PC-9 (cell line): ENCODE data around the gene BTG2. TPM values are rescaled to one million over a fixed set of nuclear protein-coding genes. Genes with fewer than 3 reads are reported as not detected.

Experiments
- BruUV-seq: library from RNA; stranded (reverse); fragments of 400-500 nt; replicated peaks from 2 replicates; lab custom pipeline; 2021; lab: Mats Ljungman, UMichigan
- CTCF ChIA-PET: fragments of 300-600 bp; sonication (Branson Sonifier 250); formaldehyde crosslinking; loops from one replicate; lab custom pipeline; 2022; ENCODE audit warnings: antibody characterized with exemption; lab: Charles Lee
- POLR2A ChIA-PET: fragments of 300-600 bp; sonication (Branson Sonifier 250); formaldehyde crosslinking; loops from one replicate; lab custom pipeline; 2022; ENCODE audit warnings: antibody characterized with exemption; ENCODE audit not compliant: unreplicated experiment; lab: Charles Lee
- DNase-seq, 2 experiments: peaks; one replicate each; pipeline versions ENCODE4 v3.0.0 to v3.0.0-alpha.2; 2015 to 2022; ENCODE audit warnings: mixed read lengths in 1 of 2
- H2AFZ ChIP-seq: fragments of 200-600 bp; sonication (generic); 2 replicates; pipeline ENCODE4 v1.8.1; 2017; ENCODE audit warnings: antibody characterized with exemption
- H3F3A ChIP-seq: fragments of 200-600 bp; sonication (generic); 2 replicates; pipeline ENCODE4 v1.8.1; 2017; ENCODE audit warnings: antibody characterized with exemption, mild to moderate bottlenecking, low read depth; ENCODE audit not compliant: insufficient read depth
- H3K27ac ChIP-seq: fragments of 200-600 bp; sonication (generic); 2 replicates; pipeline ENCODE4 v1.6.1; 2016; ENCODE audit warnings: mixed run types
- H3K27me3 ChIP-seq: fragments of 200-600 bp; sonication (generic); 2 replicates; pipeline ENCODE4 v1.6.1; 2016; ENCODE audit warnings: low read depth, mixed run types; ENCODE audit not compliant: insufficient read depth
- H3K36me3 ChIP-seq: fragments of 200-600 bp; sonication (generic); 2 replicates; pipeline ENCODE4 v1.6.1; 2016; ENCODE audit warnings: low read depth, mixed run types
- H3K4me1 ChIP-seq: fragments of 200-600 bp; sonication (generic); replicated peaks from 2 replicates; pipeline ENCODE4 v1.6.1; 2016; ENCODE audit warnings: mixed run types; ENCODE audit not compliant: insufficient read depth
- H3K4me2 ChIP-seq: fragments of 200-600 bp; sonication (generic); 2 replicates; pipeline ENCODE4 v1.6.1; 2017; ENCODE audit warnings: mixed run types
- H3K4me3 ChIP-seq: fragments of 200-600 bp; sonication (generic); 2 replicates; pipeline ENCODE4 v1.6.1; 2016; ENCODE audit warnings: mixed run types
- H3K79me2 ChIP-seq: fragments of 200-600 bp; sonication (generic); 2 replicates; pipeline ENCODE4 v1.6.1; 2017; ENCODE audit warnings: low read depth, mixed run types
- H3K9me2 ChIP-seq: fragments of 200-600 bp; sonication (generic); 2 replicates; pipeline ENCODE4 v1.8.1; 2017; ENCODE audit warnings: mild to moderate bottlenecking; ENCODE audit not compliant: insufficient read depth
- H3K9me3 ChIP-seq: fragments of 200-600 bp; sonication (generic); 2 replicates; pipeline ENCODE4 v1.8.1; 2016; ENCODE audit warnings: low read depth; ENCODE audit not compliant: insufficient read depth
- H4K20me1 ChIP-seq: fragments of 200-600 bp; sonication (generic); 2 replicates; pipeline ENCODE4 v1.8.1; 2017; ENCODE audit not compliant: insufficient read depth
- EZH2 ChIP-seq: fragments of 200-600 bp; sonication (generic); IDR thresholded peaks from 2 replicates; pipeline ENCODE4 v1.8.0; 2017; ENCODE audit warnings: antibody characterized with exemption, low read depth
- intact Hi-C: fragments of 100-400 bp; cut with micrococcal nuclease; formaldehyde crosslinking; loops from one replicate; pipeline ENCODE4 v1.10.0; 2022; ENCODE audit not compliant: unreplicated experiment
- total RNA-seq: library from RNA; stranded (reverse); gene quantifications from 2 replicates; pipeline ENCODE4 v1.2.3, GENCODE V29; 2021
- TF ChIP-seq, protein P1 (sequence below): fragments of 200-600 bp; sonication (generic); conservative IDR thresholded peaks from 2 replicates; pipeline ENCODE4 v1.6.1; 2017; ENCODE audit warnings: mixed run types, antibody characterized with exemption, mild to moderate bottlenecking, moderate library complexity

BTG2 gene
- total RNA-seq, 1 experiment from 2014 or later, result 11.1 TPM

- Histone ChIP-seq H3K27ac (no peak overlapping the region), H3K9me2 (no peaks in the 10 kb centered on the region; the same call in 1 of the 2 replicates), H3K27me3 (peaks cover 10% of the 10 kb centered on the region; the same call in 1 of the 2 replicates), H3K4me3 (no peak overlapping the region), H3K79me2 (no peaks in the 10 kb centered on the region), H3K4me1 (no peaks in the 10 kb centered on the region), H3K4me2 (no peak overlapping the region), H2AFZ (no peak overlapping the region), H3F3A (no peaks in the 10 kb centered on the region), H4K20me1 (no peaks in the 10 kb centered on the region), H3K36me3 (no peaks in the 10 kb centered on the region), H3K9me3 (no peaks in the 10 kb centered on the region)
- no peak for DNase-seq
- CTCF ChIA-PET, result interaction anchor here (0.8 to 1.2 kb wide), 2 partner anchors 55 to 56 kb away, joined by 5 to 9 read pairs; no protein-coding TSS in a partner anchor
- intact Hi-C loops, result no loop called here
- TF ChIP-seq, protein P1, sequence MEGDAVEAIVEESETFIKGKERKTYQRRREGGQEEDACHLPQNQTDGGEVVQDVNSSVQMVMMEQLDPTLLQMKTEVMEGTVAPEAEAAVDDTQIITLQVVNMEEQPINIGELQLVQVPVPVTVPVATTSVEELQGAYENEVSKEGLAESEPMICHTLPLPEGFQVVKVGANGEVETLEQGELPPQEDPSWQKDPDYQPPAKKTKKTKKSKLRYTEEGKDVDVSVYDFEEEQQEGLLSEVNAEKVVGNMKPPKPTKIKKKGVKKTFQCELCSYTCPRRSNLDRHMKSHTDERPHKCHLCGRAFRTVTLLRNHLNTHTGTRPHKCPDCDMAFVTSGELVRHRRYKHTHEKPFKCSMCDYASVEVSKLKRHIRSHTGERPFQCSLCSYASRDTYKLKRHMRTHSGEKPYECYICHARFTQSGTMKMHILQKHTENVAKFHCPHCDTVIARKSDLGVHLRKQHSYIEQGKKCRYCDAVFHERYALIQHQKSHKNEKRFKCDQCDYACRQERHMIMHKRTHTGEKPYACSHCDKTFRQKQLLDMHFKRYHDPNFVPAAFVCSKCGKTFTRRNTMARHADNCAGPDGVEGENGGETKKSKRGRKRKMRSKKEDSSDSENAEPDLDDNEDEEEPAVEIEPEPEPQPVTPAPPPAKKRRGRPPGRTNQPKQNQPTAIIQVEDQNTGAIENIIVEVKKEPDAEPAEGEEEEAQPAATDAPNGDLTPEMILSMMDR, result no peak
- no peak for TF ChIP-seq EZH2
- BruUV-seq, result no TSS peak
- POLR2A ChIA-PET, result interaction anchor here (0.7 kb wide), 1 partner anchor 373 kb away, joined by 49 read pairs; no protein-coding TSS in a partner anchor
Observed at GRCh38 chr1:203280061-203280460, 25.3 kb upstream of the BTG2 start.

DNA sequence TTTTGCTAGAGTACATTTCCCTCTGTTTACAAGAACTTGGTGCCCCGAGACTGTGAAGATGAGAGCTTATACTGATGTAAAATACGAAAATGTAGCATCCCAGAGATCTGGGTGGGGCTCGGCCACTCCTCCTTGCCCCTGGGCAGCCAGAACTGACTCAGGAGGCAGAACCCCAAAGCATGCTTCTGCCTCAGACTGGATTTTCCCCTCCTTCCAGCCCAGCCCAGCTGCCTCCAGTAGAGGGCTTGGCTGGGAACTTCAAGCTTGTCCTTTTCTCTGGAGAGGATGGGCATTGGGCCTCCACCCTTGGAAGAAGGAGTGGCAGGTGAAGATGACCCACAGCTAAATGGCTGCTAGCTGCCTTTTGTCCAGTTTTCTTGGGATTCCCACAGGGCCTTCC, 24.3 kb upstream of the BTG2 start:
- no peak overlapping the region for H2AFZ ChIP-seq
- H3K79me2 ChIP-seq, result no peaks in the 10 kb centered on the region
- no peaks in the 10 kb centered on the region; the same call in 1 of the 2 replicates for H3K9me2 ChIP-seq
- H3F3A ChIP-seq, result no peaks in the 10 kb centered on the region
- no peak overlapping the region for H3K27ac ChIP-seq
- ChIA-PET CTCF (interaction anchor here (1.2 kb wide), 2 partner anchors 10 to 55 kb away, joined by 4 to 9 read pairs; no protein-coding TSS in a partner anchor), POLR2A (interaction anchor here (0.6 to 0.7 kb wide), 3 partner anchors 20 to 420 kb away, joined by 5 to 49 read pairs (median 14); no protein-coding TSS in a partner anchor)
- H3K27me3 ChIP-seq, result peaks cover 12% of the 10 kb centered on the region; the same call in 1 of the 2 replicates
- peak in 1 of 2 experiments; percentile 41 for DNase-seq
- no peaks in the 10 kb centered on the region for H4K20me1 ChIP-seq
- H3K9me3 ChIP-seq, result no peaks in the 10 kb centered on the region
- H3K4me2 ChIP-seq, result no peak overlapping the region
- no peaks in the 10 kb centered on the region for H3K36me3 ChIP-seq
- no peaks in the 10 kb centered on the region for H3K4me1 ChIP-seq
- TF ChIP-seq, protein P1, result no peak; the same call in 1 of the 2 replicates
- no peak for TF ChIP-seq EZH2
- no TSS peak for BruUV-seq
- intact Hi-C loops, result no loop called here
- no peak overlapping the region for H3K4me3 ChIP-seq

DNA sequence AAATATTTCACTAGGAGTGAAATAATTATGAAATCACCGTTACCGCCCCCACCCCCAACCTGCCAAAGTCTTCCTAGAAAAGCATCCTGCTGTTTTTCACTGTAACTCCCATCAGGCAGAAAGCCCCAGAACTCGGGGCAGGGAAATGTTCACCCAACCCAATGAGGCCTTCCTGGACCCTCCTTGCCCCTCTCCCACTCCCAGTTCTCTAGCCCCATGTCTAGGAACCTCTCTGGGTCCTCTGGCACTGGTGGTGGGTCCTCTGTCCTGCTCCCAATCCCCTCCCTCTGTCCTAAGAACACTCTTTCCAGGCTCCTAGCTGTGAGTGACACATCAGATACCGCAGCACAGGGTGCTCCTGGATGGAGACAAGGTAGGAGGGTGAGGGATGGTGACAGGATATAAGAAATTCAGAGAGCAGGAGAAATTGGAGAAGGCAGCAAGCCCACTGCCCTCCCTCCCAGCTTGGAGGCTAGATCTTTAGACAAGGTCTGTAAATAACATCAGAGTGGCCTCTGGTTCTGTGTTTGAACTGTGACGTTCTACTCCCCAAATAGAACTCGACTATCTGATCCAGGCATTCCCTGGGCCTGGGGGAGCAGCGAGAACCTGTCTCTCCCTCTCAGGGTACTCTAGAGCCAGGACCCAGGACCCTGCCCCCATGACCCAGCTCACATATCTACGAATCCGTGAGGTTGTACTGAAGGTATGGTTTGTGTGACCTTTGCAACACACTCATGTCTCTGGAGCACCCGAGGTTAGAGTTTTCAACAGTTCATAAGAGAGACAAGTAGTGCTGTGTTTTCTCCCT, 23.3 kb upstream of the BTG2 start:
- Histone ChIP-seq H3F3A (no peaks in the 10 kb centered on the region), H4K20me1 (no peaks in the 10 kb centered on the region), H3K4me3 (no peak overlapping the region), H3K9me3 (no peaks in the 10 kb centered on the region), H3K36me3 (no peaks in the 10 kb centered on the region), H2AFZ (no peak overlapping the region), H3K9me2 (no peaks in the 10 kb centered on the region; the same call in 1 of the 2 replicates), H3K27ac (no peak overlapping the region), H3K27me3 (peaks cover 22% of the 10 kb centered on the region; the same call in 1 of the 2 replicates), H3K4me2 (no peak overlapping the region), H3K4me1 (no peaks in the 10 kb centered on the region), H3K79me2 (no peaks in the 10 kb centered on the region)
- ChIA-PET POLR2A (no interaction called here), CTCF (no interaction called here)
- BruUV-seq, result no TSS peak
- intact Hi-C loops, result no loop called here
- TF ChIP-seq, protein P1, result no peak
- TF ChIP-seq EZH2, result no peak
- DNase-seq, result no peak
